Lung (tissue), 12 donors: Measurements from ENCODE around the gene IGLL5. TPM values are rescaled to one million over a fixed set of nuclear protein-coding genes. Genes with fewer than 3 reads are reported as not detected.

Source experiments
- ATAC-seq: fragments of 200-7000 bp; cut with Tn5 transposase; one replicate; pipeline ENCODE4 v1.9.1; 2020; ENCODE audit warnings: moderate number of reproducible peaks; ENCODE audit not compliant: insufficient read depth, low FRiP score
- DNase-seq, 3 donors: peaks; one replicate each; pipeline ENCODE4 v3.0.0-alpha.2; 2013 to 2017
- H3K27ac ChIP-seq, 2 donors: one replicate each; pipeline ENCODE4 v1.5.1; 2013; ENCODE audit warnings: mild to moderate bottlenecking in 2 of 2, moderate library complexity in 2 of 2, control low read depth in 1 of 2, inconsistent platforms in 1 of 2, low read depth in 1 of 2, low read length in 1 of 2
- H3K27me3 ChIP-seq, 3 donors: one replicate each; pipeline ENCODE4 v1.5.1; 2013; ENCODE audit warnings: low read length in 2 of 3; ENCODE audit not compliant: control insufficient read depth in 3 of 3, insufficient read depth in 3 of 3
- H3K36me3 ChIP-seq, 4 donors: one replicate each; pipeline ENCODE4 v1.5.1; 2013; ENCODE audit warnings: low read length in 4 of 4, mild to moderate bottlenecking in 1 of 4, moderate library complexity in 1 of 4; ENCODE audit not compliant: control insufficient read depth in 4 of 4, insufficient read depth in 4 of 4
- H3K4me1 ChIP-seq, 5 donors: one replicate each; pipeline ENCODE4 v1.5.1; 2013; ENCODE audit warnings: low read length in 5 of 5, mild to moderate bottlenecking in 2 of 5, moderate library complexity in 1 of 5; ENCODE audit not compliant: control insufficient read depth in 5 of 5, insufficient read depth in 5 of 5
- H3K4me3 ChIP-seq: one replicate; pipeline ENCODE4 v1.5.1; 2013; ENCODE audit warnings: mild to moderate bottlenecking, control low read depth, moderate library complexity
- H3K9ac ChIP-seq, 2 donors: one replicate each; pipeline ENCODE4 v1.5.1; 2013; ENCODE audit warnings: low read length in 2 of 2, control low read depth in 1 of 2; ENCODE audit not compliant: insufficient read depth in 1 of 2
- H3K9me3 ChIP-seq, 4 donors: one replicate each; pipeline ENCODE4 v1.5.1; 2013; ENCODE audit warnings: low read length in 3 of 4, mild to moderate bottlenecking in 1 of 4, moderate library complexity in 1 of 4; ENCODE audit not compliant: control insufficient read depth in 4 of 4, insufficient read depth in 3 of 4
- WGBS, 2 donors: extraction: QIAGEN DNeasy Blood & Tissue Kit; methylation state at CpG; one replicate each; pipeline ENCODE4 v1.1.7; 2013; 5-methylcytosine and 5-hydroxymethylcytosine counted together
- polyA plus RNA-seq, 2 donors: library from polyadenylated mRNA; stranded (reverse); fragments of 200-250 nt; gene quantifications; one replicate each; pipeline ENCODE4 v1.2.1, GENCODE V29; 2013
- total RNA-seq, 2 donors: library from RNA; depleted of rRNA in 1 of 2; stranded (reverse); fragments of >200 nt in 1 of 2; gene quantifications; one replicate each; pipeline ENCODE4 v1.2.1, GENCODE V29; 2014 to 2021
- TF ChIP-seq, protein P1 (sequence below): IDR thresholded peaks from 2 replicates; pipeline ENCODE4 v1.5.1; 2012; ENCODE audit warnings: mild to moderate bottlenecking; ENCODE audit errors: control extremely low read depth, extremely low read depth
- donor health status: control.
- donor health status: control.
- donor health status: Bipolar disorder and iron deficiency.
- donor health status: healthy.
- donor health status: DM: yes; HTN: yes; CAD: no.

The IGLL5 gene
- total and polyA plus RNA-seq, 4 donors: 5.4 to 21.5 (median 11.3) TPM

GRCh38 chr22:22870577-22871404, 16.8 kb upstream of the IGLL5 start:
- TF ChIP-seq, protein P1, sequence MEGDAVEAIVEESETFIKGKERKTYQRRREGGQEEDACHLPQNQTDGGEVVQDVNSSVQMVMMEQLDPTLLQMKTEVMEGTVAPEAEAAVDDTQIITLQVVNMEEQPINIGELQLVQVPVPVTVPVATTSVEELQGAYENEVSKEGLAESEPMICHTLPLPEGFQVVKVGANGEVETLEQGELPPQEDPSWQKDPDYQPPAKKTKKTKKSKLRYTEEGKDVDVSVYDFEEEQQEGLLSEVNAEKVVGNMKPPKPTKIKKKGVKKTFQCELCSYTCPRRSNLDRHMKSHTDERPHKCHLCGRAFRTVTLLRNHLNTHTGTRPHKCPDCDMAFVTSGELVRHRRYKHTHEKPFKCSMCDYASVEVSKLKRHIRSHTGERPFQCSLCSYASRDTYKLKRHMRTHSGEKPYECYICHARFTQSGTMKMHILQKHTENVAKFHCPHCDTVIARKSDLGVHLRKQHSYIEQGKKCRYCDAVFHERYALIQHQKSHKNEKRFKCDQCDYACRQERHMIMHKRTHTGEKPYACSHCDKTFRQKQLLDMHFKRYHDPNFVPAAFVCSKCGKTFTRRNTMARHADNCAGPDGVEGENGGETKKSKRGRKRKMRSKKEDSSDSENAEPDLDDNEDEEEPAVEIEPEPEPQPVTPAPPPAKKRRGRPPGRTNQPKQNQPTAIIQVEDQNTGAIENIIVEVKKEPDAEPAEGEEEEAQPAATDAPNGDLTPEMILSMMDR: no peak
- Histone ChIP-seq H3K9ac (no peak overlapping the region), H3K36me3 (no peaks in the 10 kb centered on the region), H3K9me3 (peaks cover 0 to 12% (median 3%) of the 10 kb centered on the region in 4 donors), H3K27me3 (peaks cover 0 to 14% (median 0%) of the 10 kb centered on the region in 3 donors), H3K4me1 (no peaks in the 10 kb centered on the region), H3K4me3 (no peak overlapping the region), H3K27ac (no peak overlapping the region)
- ATAC-seq (no peak), DNase-seq (no peak)
- WGBS, 2 donors: 67 to 71% methylated on average over 8 of the region's 8 CpGs

- no peak for DNase-seq
- TF ChIP-seq, protein P1: no peak
- Histone ChIP-seq H3K27me3 (peaks cover 0 to 14% (median 0%) of the 10 kb centered on the region in 3 donors), H3K27ac (no peak overlapping the region), H3K4me3 (no peak overlapping the region), H3K9ac (no peak overlapping the region), H3K4me1 (no peaks in the 10 kb centered on the region), H3K9me3 (peaks cover 0 to 12% (median 3%) of the 10 kb centered on the region in 4 donors), H3K36me3 (no peaks in the 10 kb centered on the region)
- 84 to 87% methylated on average over 10 of the region's 10 CpGs for WGBS, 2 donors
- ATAC-seq: no peak
These were observed 15.9 kb upstream of the IGLL5 start for GRCh38 chr22:22871536-22872278.

GRCh38 chr22:22872722-22873708, 14.6 kb upstream of the IGLL5 start:
- Histone ChIP-seq H3K4me3 (no peak overlapping the region), H3K27me3 (peaks cover 0 to 6% (median 0%) of the 10 kb centered on the region in 3 donors), H3K4me1 (no peaks in the 10 kb centered on the region), H3K9me3 (peaks cover 0 to 12% (median 3%) of the 10 kb centered on the region in 4 donors), H3K36me3 (no peaks in the 10 kb centered on the region), H3K9ac (no peak overlapping the region), H3K27ac (no peak overlapping the region)
- WGBS, 2 donors: 77 to 79% methylated on average over 8 of the region's 8 CpGs
- TF ChIP-seq, protein P1: no peak
- DNase-seq (no peak), ATAC-seq (no peak)
